Large intestine (tissue), 1 donor: Measurements from ENCODE around the gene TP53RK. TPM values are rescaled to one million over a fixed set of nuclear protein-coding genes. Genes with fewer than 3 reads are reported as not detected.

Experiments used
- polyA plus RNA-seq: library from polyadenylated mRNA; unstranded; fragments of 120-200 nt; gene quantifications from one replicate; pipeline ENCODE4 v1.2.1, GENCODE V29; 2013

The TP53RK gene
- polyA plus RNA-seq, 1 donor = 13.1 TPM

Other genes with a start within 250 kb of the TP53RK start
- 29.6 TPM for gene ZNF334, start 175.9 kb downstream of the TP53RK start, polyA plus RNA-seq
- gene OCSTAMP, start 138.8 kb downstream of the TP53RK start, polyA plus RNA-seq = not detected
- 3.7 TPM for gene SLC13A3, start 38.0 kb downstream of the TP53RK start, polyA plus RNA-seq
- gene SLC2A10, start 20.2 kb upstream of the TP53RK start, polyA plus RNA-seq = 13.0 TPM
- 0.72 TPM for gene EYA2, start 205.4 kb upstream of the TP53RK start, polyA plus RNA-seq